AG04449 (cell line): Measurements from ENCODE around the gene ZNF331.

Experiments
- CTCF ChIA-PET: fragments of 350-600 bp; formaldehyde crosslinking; extraction: SDS; loops from one replicate; lab custom pipeline; 2021; ENCODE audit warnings: antibody characterized with exemption; lab: Yijun Ruan, JAX
- POLR2A ChIA-PET: fragments of 400-600, 350-600 bp; formaldehyde crosslinking; extraction: SDS; loops from one replicate; lab custom pipeline; 2020; ENCODE audit warnings: antibody characterized with exemption, inconsistent platforms; lab: Yijun Ruan, JAX
- DNase-seq: peaks from one replicate; pipeline ENCODE4 v3.0.0-alpha.2; 2010; ENCODE audit warnings: low read depth, low spot score
- H3K4me3 ChIP-seq: 2 replicates; pipeline ENCODE4 v1.5.1; 2011; ENCODE audit warnings: low read depth, mild to moderate bottlenecking, control low read depth, low read length
- CTCF ChIP-seq: IDR thresholded peaks from one replicate; pipeline ENCODE4 v1.5.1; 2011; ENCODE audit warnings: mild to moderate bottlenecking, moderate library complexity, low read length, control low read depth, inconsistent platforms; ENCODE audit not compliant: insufficient read depth; ENCODE audit errors: missing control alignments

The ZNF331 gene

GRCh38 chr19:53554804-53555203 lies 16.9 kb downstream of the ZNF331 start:
- CTCF ChIA-PET: no interaction called here
- DNase-seq: no peak
- TF ChIP-seq CTCF: no peak
- peak overlapping the region; percentile 74 for H3K4me3 ChIP-seq
- POLR2A ChIA-PET: no interaction called here

GRCh38 chr19:53555352-53555751 lies 17.4 kb downstream of the ZNF331 start:
- DNase-seq: no peak
- TF ChIP-seq CTCF: no peak
- no peak overlapping the region for H3K4me3 ChIP-seq
- CTCF ChIA-PET: no interaction called here
- POLR2A ChIA-PET: no interaction called here

GRCh38 chr19:53571339-53571738 lies 33.4 kb downstream of the ZNF331 start:
- DNase-seq: no peak
- POLR2A ChIA-PET: no interaction called here
- no peak overlapping the region for H3K4me3 ChIP-seq
- TF ChIP-seq CTCF: no peak
- CTCF ChIA-PET: no interaction called here

GRCh38 chr19:53576941-53577653 lies 39.2 kb downstream of the ZNF331 start:
- ChIA-PET CTCF (no interaction called here), POLR2A (no interaction called here)
- no peak for DNase-seq
- TF ChIP-seq CTCF: no peak
- no peak overlapping the region for H3K4me3 ChIP-seq

- ChIA-PET POLR2A (no interaction called here), CTCF (no interaction called here)
- H3K4me3 ChIP-seq: no peak overlapping the region
- no peak for DNase-seq
- no peak for TF ChIP-seq CTCF
Observed at GRCh38 chr19:53577968-53578367, 40.0 kb downstream of the ZNF331 start.

GRCh38 chr19:53579518-53579917 lies 41.6 kb downstream of the ZNF331 start:
- H3K4me3 ChIP-seq: no peak overlapping the region
- CTCF ChIA-PET: no interaction called here
- POLR2A ChIA-PET: no interaction called here

More at GRCh38 chr19:53579518-53579917, 41.6 kb downstream of the ZNF331 start:
- TF ChIP-seq CTCF: no peak
- DNase-seq: no peak
